NT2/D1 (cell line): ENCODE results near the gene TMPRSS13.

Experiments
- DNase-seq: peaks from one replicate; pipeline ENCODE4 v3.0.0-alpha.2; 2011; ENCODE audit warnings: low read depth, low spot score
- H3K27me3 ChIP-seq: 2 replicates; pipeline ENCODE4 v1.6.0; 2011; ENCODE audit warnings: mild to moderate bottlenecking; ENCODE audit not compliant: insufficient read length, insufficient read depth
- H3K36me3 ChIP-seq: 2 replicates; pipeline ENCODE4 v1.6.1; 2011; ENCODE audit warnings: mild to moderate bottlenecking, low read length, mixed read lengths; ENCODE audit not compliant: insufficient read depth, insufficient read length
- H3K4me1 ChIP-seq: 2 replicates; pipeline ENCODE4 v1.5.1; 2011; ENCODE audit not compliant: insufficient read depth, insufficient read length
- H3K4me3 ChIP-seq: 2 replicates; pipeline ENCODE4 v1.5.1; 2011; ENCODE audit warnings: low read depth; ENCODE audit not compliant: insufficient read length
- H3K9ac ChIP-seq: 2 replicates; pipeline ENCODE4 v1.6.0; 2011; ENCODE audit warnings: low read depth; ENCODE audit not compliant: insufficient read length
- H3K9me3 ChIP-seq: 2 replicates; pipeline ENCODE4 v1.5.1; 2011; ENCODE audit warnings: mild to moderate bottlenecking, low read length; ENCODE audit not compliant: insufficient read depth
- SUZ12 ChIP-seq: IDR thresholded peaks from 2 replicates; pipeline ENCODE4 v1.6.1; 2011; ENCODE audit not compliant: insufficient read length, insufficient read depth; ENCODE audit errors: extremely low read depth
- YY1 ChIP-seq: IDR thresholded peaks from 2 replicates; pipeline ENCODE4 v1.6.1; 2011; ENCODE audit not compliant: insufficient read length, insufficient read depth
- ZNF274 ChIP-seq: IDR thresholded peaks from 2 replicates; pipeline ENCODE4 v1.6.1; 2011; ENCODE audit warnings: mild to moderate bottlenecking, low read depth, low read length

The TMPRSS13 gene

GRCh38 chr11:117919341-117919740, 9.9 kb downstream of the TMPRSS13 start:
- Histone ChIP-seq H3K27me3 (no peaks in the 10 kb centered on the region), H3K9ac (no peak overlapping the region), H3K4me1 (peaks cover 4% of the 10 kb centered on the region), H3K4me3 (no peak overlapping the region), H3K36me3 (no peaks in the 10 kb centered on the region), H3K9me3 (no peaks in the 10 kb centered on the region)
- DNase-seq, result no peak
- TF ChIP-seq SUZ12 (no peak), YY1 (no peak), ZNF274 (no peak)

GRCh38 chr11:117918366-117919255, 10.6 kb downstream of the TMPRSS13 start:
- no peaks in the 10 kb centered on the region for H3K9me3 ChIP-seq
- no peaks in the 10 kb centered on the region for H3K27me3 ChIP-seq
- H3K4me3 ChIP-seq, result no peak overlapping the region
- H3K36me3 ChIP-seq, result no peaks in the 10 kb centered on the region
- no peak overlapping the region for H3K9ac ChIP-seq
- H3K4me1 ChIP-seq, result peaks cover 7% of the 10 kb centered on the region
- DNase-seq, result no peak
- TF ChIP-seq ZNF274 (no peak), SUZ12 (no peak), YY1 (no peak)

- Histone ChIP-seq H3K9ac (no peak overlapping the region), H3K9me3 (no peaks in the 10 kb centered on the region), H3K4me3 (no peak overlapping the region), H3K4me1 (peaks cover 3% of the 10 kb centered on the region), H3K27me3 (no peaks in the 10 kb centered on the region), H3K36me3 (no peaks in the 10 kb centered on the region)
- TF ChIP-seq ZNF274 (no peak), YY1 (no peak), SUZ12 (no peak)
- DNase-seq, result no peak
Observed at GRCh38 chr11:117917591-117918151, 11.5 kb downstream of the TMPRSS13 start.

- Histone ChIP-seq H3K9ac (no peak overlapping the region), H3K4me3 (no peak overlapping the region), H3K9me3 (no peaks in the 10 kb centered on the region), H3K27me3 (no peaks in the 10 kb centered on the region), H3K36me3 (no peaks in the 10 kb centered on the region), H3K4me1 (peaks cover 3% of the 10 kb centered on the region)
- TF ChIP-seq YY1, result no peak
- no peak for TF ChIP-seq SUZ12
- TF ChIP-seq ZNF274, result no peak
- no peak for DNase-seq
Observed at GRCh38 chr11:117916956-117917355, 12.2 kb downstream of the TMPRSS13 start.

DNA sequence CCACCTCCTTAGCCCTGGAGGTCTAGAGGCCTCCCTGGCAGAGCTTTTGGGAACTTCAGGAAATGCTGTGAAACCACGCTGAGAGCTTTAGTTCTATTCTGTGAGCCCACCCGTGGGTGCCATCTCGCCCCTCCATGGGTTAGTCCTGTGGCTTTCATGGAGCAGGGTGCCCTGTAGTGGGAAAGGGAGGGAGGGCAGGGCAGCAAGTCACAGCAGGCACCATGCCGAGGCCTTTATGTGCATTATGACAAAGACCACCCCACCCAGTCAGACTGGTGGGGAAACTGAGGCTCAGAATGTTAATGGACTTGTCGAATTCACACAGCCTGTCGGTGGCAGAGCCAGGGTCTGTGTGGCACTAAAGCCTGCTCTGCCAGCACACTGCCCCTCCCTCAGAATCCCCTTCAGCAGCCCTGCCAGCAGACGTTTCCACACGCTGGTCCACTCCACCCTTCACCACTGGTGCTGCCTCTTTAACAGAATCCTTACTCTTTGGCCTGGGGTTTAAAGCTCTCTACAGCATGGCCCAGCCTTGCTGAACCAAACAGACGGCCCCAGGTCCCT, 13.4 kb downstream of the TMPRSS13 start:
- no peak overlapping the region for H3K4me3 ChIP-seq
- TF ChIP-seq SUZ12, result no peak
- no peak for TF ChIP-seq YY1
- TF ChIP-seq ZNF274, result no peak
- no peaks in the 10 kb centered on the region for H3K36me3 ChIP-seq
- peaks cover 3% of the 10 kb centered on the region for H3K4me1 ChIP-seq
- no peak for DNase-seq
- no peaks in the 10 kb centered on the region for H3K9me3 ChIP-seq
- no peak overlapping the region for H3K9ac ChIP-seq
- H3K27me3 ChIP-seq, result no peaks in the 10 kb centered on the region

DNA sequence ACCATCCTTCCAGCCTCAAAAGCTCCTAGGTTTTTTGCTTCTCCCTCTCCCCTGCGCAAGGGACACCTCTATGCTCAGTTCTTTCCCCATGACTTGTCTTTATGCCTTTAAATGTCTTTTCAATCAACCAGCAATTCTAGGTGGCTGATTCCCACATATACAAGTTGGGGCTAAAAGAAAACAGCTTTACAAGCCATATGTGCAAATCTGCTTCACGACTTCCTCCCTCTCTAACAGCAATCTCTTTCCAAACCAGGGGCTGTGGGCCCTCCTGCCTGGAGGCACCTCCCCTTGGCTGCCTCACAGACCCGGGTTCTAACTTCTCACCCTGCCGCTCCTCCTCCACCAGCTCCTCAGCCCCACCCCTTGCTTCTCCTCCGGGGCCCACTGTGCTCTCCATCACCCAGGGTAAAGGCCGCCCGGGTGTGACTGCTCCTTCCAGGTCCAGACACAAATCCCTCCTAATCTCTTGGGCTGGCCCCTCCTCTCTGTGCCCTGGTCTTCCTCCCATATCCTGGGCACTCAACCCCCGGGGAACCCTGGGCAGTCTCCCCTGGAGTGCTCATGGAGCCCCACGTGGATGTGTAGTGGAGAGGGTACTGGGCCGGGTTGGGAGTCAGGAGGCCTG, 14.1 kb downstream of the TMPRSS13 start:
- Histone ChIP-seq H3K9me3 (no peaks in the 10 kb centered on the region), H3K9ac (no peak overlapping the region), H3K4me1 (peaks cover 3% of the 10 kb centered on the region), H3K27me3 (no peaks in the 10 kb centered on the region), H3K36me3 (no peaks in the 10 kb centered on the region), H3K4me3 (no peak overlapping the region)
- no peak for TF ChIP-seq SUZ12
- TF ChIP-seq ZNF274, result no peak
- no peak for TF ChIP-seq YY1
- DNase-seq, result no peak

DNA sequence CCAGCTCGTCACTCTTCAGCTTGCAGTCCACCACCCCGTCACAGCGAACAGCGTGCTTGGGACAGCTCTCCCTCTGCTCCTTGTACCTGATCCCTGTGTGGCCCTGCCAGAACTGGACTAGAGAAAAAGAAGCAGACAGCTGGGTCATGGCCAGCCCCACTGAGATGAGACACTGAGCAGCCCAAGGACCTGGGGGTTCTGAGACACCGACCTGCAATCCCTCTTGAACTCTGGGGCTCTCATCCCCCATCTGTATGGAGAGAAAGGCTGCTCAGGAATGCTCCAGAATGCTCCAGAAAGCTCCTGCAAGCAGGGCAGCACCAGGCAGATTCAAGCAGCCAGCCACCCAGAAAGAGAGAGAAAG, 14.8 kb downstream of the TMPRSS13 start:
- no peak for TF ChIP-seq ZNF274
- TF ChIP-seq SUZ12, result no peak
- TF ChIP-seq YY1, result no peak
- Histone ChIP-seq H3K4me1 (peaks cover 3% of the 10 kb centered on the region), H3K27me3 (no peaks in the 10 kb centered on the region), H3K4me3 (no peak overlapping the region), H3K9ac (no peak overlapping the region), H3K36me3 (no peaks in the 10 kb centered on the region), H3K9me3 (no peaks in the 10 kb centered on the region)
- DNase-seq, result no peak
